HepG2 (cell line): ENCODE results near the gene RAD9A. TPM values are rescaled to one million over a fixed set of nuclear protein-coding genes. Genes with fewer than 3 reads are reported as not detected.

Experiments used
- ARHGAP35 ChIP-seq: sonication (generic); formaldehyde crosslinking; IDR thresholded peaks from 2 replicates; pipeline ENCODE4 v1.9.0; 2022; ENCODE audit warnings: mild to moderate bottlenecking, inconsistent platforms, moderate library complexity, missing genetic modification reagents, borderline replicate concordance
- ATM ChIP-seq: fragments of 450-650 bp; IDR thresholded peaks from 2 replicates; pipeline ENCODE4 v1.7.1; 2017; ENCODE audit warnings: mild to moderate bottlenecking, borderline replicate concordance
- FOXA3 ChIP-seq: IDR thresholded peaks from 2 replicates; pipeline ENCODE4 v1.6.1; 2016; ENCODE audit warnings: missing genetic modification reagents, missing compliant biosample characterization
- KLF12 ChIP-seq: sonication (generic); formaldehyde crosslinking; IDR thresholded peaks from 2 replicates; pipeline ENCODE4 v1.4.0; 2020; ENCODE audit warnings: missing genetic modification reagents, borderline replicate concordance
- MAFF ChIP-seq: IDR thresholded peaks from 2 replicates; pipeline ENCODE4 v1.6.1; 2011; ENCODE audit warnings: low read depth, low read length, improper control_type of control experiment
- MYNN ChIP-seq: sonication (generic); formaldehyde crosslinking; IDR thresholded peaks from 2 replicates; pipeline ENCODE4 v1.4.0; 2020; ENCODE audit warnings: mild to moderate bottlenecking, low read depth, missing genetic modification reagents
- RARA ChIP-seq: IDR thresholded peaks from 2 replicates; pipeline ENCODE4 v1.6.1; 2016; ENCODE audit warnings: missing genetic modification reagents, missing compliant biosample characterization
- SMARCC2 ChIP-seq: fragments of 450-650 bp; IDR thresholded peaks from 2 replicates; pipeline ENCODE4 v1.6.1; 2017; ENCODE audit warnings: antibody characterized with exemption, mild to moderate bottlenecking
- SUZ12 ChIP-seq: fragments of 150-350 bp; IDR thresholded peaks from 2 replicates; pipeline ENCODE4 v1.6.1; 2014; ENCODE audit warnings: low read depth, low read length
- TSC22D2 ChIP-seq: sonication (generic); formaldehyde crosslinking; IDR thresholded peaks from 2 replicates; pipeline ENCODE4 v1.5.1; 2020; ENCODE audit warnings: missing genetic modification reagents, mild to moderate bottlenecking, borderline replicate concordance
- U2AF2 ChIP-seq: fragments of 200-400 bp; formaldehyde crosslinking; IDR thresholded peaks from 2 replicates; pipeline ENCODE4 v1.6.1; 2017; ENCODE audit warnings: low read depth, mild to moderate bottlenecking, low read length
- ZBTB1 ChIP-seq: sonication (generic); formaldehyde crosslinking; IDR thresholded peaks from 2 replicates; pipeline ENCODE4 v1.4.0; 2020; ENCODE audit warnings: missing genetic modification reagents, borderline replicate concordance
- ZBTB21 ChIP-seq: sonication (generic); formaldehyde crosslinking; IDR thresholded peaks from 2 replicates; pipeline ENCODE4 v1.4.0; 2020; ENCODE audit warnings: missing genetic modification reagents
- ZBTB34 ChIP-seq: sonication (generic); formaldehyde crosslinking; IDR thresholded peaks from 2 replicates; pipeline ENCODE4 v1.8.0; 2022; ENCODE audit warnings: mild to moderate bottlenecking, missing genetic modification reagents
- ZNF180 ChIP-seq: sonication (generic); formaldehyde crosslinking; IDR thresholded peaks from 2 replicates; pipeline ENCODE4 v1.4.0; 2020; ENCODE audit warnings: low read depth, missing genetic modification reagents, borderline replicate concordance
- ZNF343 ChIP-seq: sonication (generic); formaldehyde crosslinking; IDR thresholded peaks from 2 replicates; pipeline ENCODE4 v1.4.0; 2020; ENCODE audit warnings: mild to moderate bottlenecking, missing genetic modification reagents
- ZNF367 ChIP-seq: sonication (generic); formaldehyde crosslinking; IDR thresholded peaks from 2 replicates; pipeline ENCODE4 v1.4.0; 2020; ENCODE audit warnings: missing genetic modification reagents, borderline replicate concordance
- ZNF430 ChIP-seq: sonication (generic); formaldehyde crosslinking; IDR thresholded peaks from 2 replicates; pipeline ENCODE4 v1.9.0; 2021; ENCODE audit warnings: mild to moderate bottlenecking, missing genetic modification reagents
- ZNF44 ChIP-seq: sonication (generic); formaldehyde crosslinking; IDR thresholded peaks from 2 replicates; pipeline ENCODE4 v1.5.1; 2020; ENCODE audit warnings: mild to moderate bottlenecking, missing genetic modification reagents
- ZNF501 ChIP-seq: sonication (generic); formaldehyde crosslinking; IDR thresholded peaks from 2 replicates; pipeline ENCODE4 v1.5.1; 2020; ENCODE audit warnings: mild to moderate bottlenecking, moderate library complexity, missing genetic modification reagents
- ZNF737 ChIP-seq: sonication (generic); formaldehyde crosslinking; IDR thresholded peaks from 2 replicates; pipeline ENCODE4 v1.5.0; 2020; ENCODE audit warnings: missing genetic modification reagents, mild to moderate bottlenecking, borderline replicate concordance
- polyA plus RNA-seq, 8 experiments: library from polyadenylated mRNA; depleted of rRNA in 3 of 8; stranded (reverse) in 7 of 8; unstranded in 1 of 8; fragments of >200 nt; fragmentation: Illumina TruSeq in 4 of 8; extraction: Trizol in 4 of 8; gene quantifications; 2 replicates each; pipeline versions ENCODE4 v1.2.1 to v1.2.3, GENCODE V29; 2011 to 2016; ENCODE audit warnings: low read depth in 4 of 8, missing spikeins in 1 of 8, mixed read lengths in 1 of 8; ENCODE audit not compliant: insufficient read depth in 1 of 8
- total RNA-seq, 5 experiments: library from RNA; depleted of rRNA; stranded (reverse); fragments of >200 nt; fragmentation: Illumina TruSeq; extraction: Trizol; gene quantifications; 2 replicates each; pipeline ENCODE4 v1.2.3, GENCODE V29; 2016; ENCODE audit warnings: low read depth in 1 of 5
- TF ChIP-seq, protein P1 (sequence below): sonication (generic); formaldehyde crosslinking; IDR thresholded peaks from 2 replicates; pipeline ENCODE4 v1.4.0; 2020; ENCODE audit warnings: mild to moderate bottlenecking, missing genetic modification reagents

The RAD9A gene
- total and polyA plus RNA-seq, 2 of the 13 experiments (the other 11 are each of a cell fraction or from before 2014, with no cell fraction given): 10.1 to 15.7 TPM

- TF ChIP-seq ZBTB1 (CRISPR knock-in tag): no peak
- TF ChIP-seq ZNF501 (CRISPR knock-in tag): 0 out of 2 replicates have a peak, but pooled peaks have one; percentile 19
- no peak for TF ChIP-seq SMARCC2
- no peak for TF ChIP-seq KLF12 (CRISPR knock-in tag)
- TF ChIP-seq SUZ12: no peak
- TF ChIP-seq ZNF737 (CRISPR knock-in tag): no peak
- TF ChIP-seq TSC22D2 (CRISPR knock-in tag): no peak
- no peak for TF ChIP-seq ZNF430 (CRISPR knock-in tag)
- TF ChIP-seq ATM: no peak
- TF ChIP-seq ZNF367 (CRISPR knock-in tag): no peak
- TF ChIP-seq ZNF343 (CRISPR knock-in tag): no peak
- TF ChIP-seq ZBTB21 (CRISPR knock-in tag): no peak
- TF ChIP-seq ZBTB34 (CRISPR knock-in tag): no peak
- TF ChIP-seq ARHGAP35 (CRISPR knock-in tag): no peak
- TF ChIP-seq RARA (CRISPR knock-in tag): no peak
- TF ChIP-seq ZNF44: no peak
- no peak for TF ChIP-seq U2AF2
- no peak for TF ChIP-seq MYNN (CRISPR knock-in tag)
- TF ChIP-seq, protein P1, sequence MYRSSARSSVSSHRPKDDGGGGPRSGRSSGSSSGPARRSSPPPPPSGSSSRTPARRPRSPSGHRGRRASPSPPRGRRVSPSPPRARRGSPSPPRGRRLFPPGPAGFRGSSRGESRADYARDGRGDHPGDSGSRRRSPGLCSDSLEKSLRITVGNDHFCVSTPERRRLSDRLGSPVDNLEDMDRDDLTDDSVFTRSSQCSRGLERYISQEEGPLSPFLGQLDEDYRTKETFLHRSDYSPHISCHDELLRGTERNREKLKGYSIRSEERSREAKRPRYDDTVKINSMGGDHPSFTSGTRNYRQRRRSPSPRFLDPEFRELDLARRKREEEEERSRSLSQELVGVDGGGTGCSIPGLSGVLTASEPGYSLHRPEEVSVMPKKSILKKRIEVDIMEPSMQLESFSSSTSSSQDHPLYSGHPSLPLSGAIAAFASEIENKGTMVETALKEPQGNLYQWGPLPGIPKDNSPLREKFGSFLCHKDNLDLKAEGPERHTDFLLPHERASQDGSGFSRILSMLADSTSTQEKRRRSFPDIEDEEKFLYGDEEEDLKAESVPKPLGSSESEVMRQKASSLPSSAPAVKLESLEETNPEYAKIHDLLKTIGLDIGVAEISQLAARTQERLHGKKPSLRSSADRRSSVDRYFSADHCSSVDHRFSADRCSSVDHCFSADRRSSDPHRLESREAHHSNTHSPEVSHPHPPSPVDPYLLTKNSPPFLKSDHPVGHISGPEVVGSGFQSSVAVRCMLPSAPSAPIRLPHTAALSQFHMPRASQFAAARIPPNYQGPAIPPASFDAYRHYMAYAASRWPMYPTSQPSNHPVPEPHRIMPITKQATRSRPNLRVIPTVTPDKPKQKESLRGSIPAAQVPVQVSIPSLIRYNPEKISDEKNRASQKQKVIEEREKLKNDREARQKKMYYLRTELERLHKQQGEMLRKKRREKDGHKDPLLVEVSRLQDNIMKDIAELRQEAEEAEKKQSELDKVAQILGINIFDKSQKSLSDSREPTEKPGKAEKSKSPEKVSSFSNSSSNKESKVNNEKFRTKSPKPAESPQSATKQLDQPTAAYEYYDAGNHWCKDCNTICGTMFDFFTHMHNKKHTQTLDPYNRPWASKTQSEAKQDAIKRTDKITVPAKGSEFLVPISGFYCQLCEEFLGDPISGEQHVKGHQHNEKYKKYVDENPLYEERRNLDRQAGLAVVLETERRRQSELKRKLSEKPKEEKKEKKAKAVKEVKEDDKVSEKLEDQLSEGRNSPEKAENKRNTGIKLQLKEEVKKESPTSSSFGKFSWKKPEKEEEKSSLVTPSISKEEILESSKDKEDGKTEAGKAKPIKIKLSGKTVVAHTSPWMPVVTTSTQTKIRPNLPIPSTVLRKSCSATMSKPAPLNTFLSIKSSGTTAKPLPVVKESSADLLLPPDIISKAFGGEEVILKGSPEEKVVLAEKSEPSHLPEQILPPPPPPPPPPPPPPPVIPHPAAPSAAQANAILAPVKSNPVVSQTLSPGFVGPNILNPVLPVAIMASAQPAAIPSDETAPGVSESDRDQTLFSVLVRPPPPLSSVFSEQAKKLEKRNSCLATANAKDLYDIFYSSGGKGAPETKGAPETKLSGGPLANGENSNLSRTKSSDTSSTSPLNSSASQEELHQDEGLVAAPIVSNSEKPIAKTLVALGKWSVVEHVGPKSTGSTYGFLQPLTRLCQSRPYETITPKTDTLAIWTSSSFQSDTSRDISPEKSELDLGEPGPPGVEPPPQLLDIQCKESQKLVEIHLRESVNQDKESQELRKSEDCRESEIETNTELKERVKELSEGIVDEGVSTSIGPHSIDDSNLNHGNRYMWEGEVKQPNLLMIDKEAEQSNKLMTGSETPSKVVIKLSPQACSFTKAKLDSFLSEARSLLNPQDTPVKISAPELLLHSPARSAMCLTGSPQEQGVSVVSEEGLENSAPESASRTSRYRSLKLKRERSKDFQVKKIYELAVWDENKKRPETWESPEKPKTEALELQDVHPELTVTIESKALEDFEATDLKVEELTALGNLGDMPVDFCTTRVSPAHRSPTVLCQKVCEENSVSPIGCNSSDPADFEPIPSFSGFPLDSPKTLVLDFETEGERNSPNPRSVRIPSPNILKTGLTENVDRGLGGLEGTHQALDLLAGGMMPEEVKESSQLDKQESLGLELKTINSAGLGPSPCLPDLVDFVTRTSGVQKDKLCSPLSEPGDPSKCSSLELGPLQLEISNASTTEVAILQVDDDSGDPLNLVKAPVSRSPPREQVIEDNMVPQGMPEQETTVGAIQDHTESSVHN: no peak
- no peak for TF ChIP-seq ZNF180 (CRISPR knock-in tag)
- TF ChIP-seq MAFF: peak; percentile 45
- no peak for TF ChIP-seq FOXA3 (CRISPR knock-in tag)
Observed at GRCh38 chr11:67373648-67374570, 17.9 kb upstream of the RAD9A start (continued).
